22Rv1 (cell line): Measurements from ENCODE around the gene COL8A1.

Source experiments
- ZFX ChIP-seq: fragments of 450-650 bp; IDR thresholded peaks from 2 replicates; pipeline ENCODE4 v1.6.1; 2017; ENCODE audit warnings: antibody characterized with exemption, borderline replicate concordance
- TF ChIP-seq, protein P1 (sequence below): fragments of 450-650 bp; IDR thresholded peaks from 2 replicates; pipeline ENCODE4 v1.5.1; 2017; ENCODE audit warnings: mild to moderate bottlenecking

DNA sequence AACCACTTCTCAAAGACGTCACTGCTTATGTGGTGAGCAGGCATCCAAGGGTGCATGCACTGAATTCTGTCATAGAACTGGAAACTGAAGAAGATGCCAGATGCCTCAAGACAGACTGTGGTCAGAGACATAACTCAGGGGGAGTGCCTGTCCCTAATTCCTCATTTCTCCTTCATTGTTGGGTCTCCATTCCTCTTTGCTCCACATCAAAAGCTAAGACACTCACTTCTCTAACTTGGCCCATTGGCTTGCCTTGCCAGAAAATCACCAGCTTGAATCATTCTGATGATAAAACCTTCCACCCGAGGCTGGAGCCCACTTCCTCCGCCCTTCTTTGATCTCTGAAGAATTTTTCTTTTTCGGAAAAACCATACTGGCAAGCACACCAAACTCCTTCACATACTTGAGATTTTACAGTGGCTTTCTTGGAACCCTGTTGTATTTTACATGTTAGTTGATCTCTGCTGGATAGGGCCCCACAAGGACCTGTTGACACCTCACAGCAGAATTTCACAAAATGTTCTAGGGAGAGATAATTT is 69.9 kb downstream of the COL8A1 start:
- TF ChIP-seq, protein P1, sequence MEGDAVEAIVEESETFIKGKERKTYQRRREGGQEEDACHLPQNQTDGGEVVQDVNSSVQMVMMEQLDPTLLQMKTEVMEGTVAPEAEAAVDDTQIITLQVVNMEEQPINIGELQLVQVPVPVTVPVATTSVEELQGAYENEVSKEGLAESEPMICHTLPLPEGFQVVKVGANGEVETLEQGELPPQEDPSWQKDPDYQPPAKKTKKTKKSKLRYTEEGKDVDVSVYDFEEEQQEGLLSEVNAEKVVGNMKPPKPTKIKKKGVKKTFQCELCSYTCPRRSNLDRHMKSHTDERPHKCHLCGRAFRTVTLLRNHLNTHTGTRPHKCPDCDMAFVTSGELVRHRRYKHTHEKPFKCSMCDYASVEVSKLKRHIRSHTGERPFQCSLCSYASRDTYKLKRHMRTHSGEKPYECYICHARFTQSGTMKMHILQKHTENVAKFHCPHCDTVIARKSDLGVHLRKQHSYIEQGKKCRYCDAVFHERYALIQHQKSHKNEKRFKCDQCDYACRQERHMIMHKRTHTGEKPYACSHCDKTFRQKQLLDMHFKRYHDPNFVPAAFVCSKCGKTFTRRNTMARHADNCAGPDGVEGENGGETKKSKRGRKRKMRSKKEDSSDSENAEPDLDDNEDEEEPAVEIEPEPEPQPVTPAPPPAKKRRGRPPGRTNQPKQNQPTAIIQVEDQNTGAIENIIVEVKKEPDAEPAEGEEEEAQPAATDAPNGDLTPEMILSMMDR = no peak
- no peak for TF ChIP-seq ZFX
